CD4-positive, alpha-beta memory T cell (primary cell): ENCODE measurements around the gene BRIP1. TPM values are rescaled to one million over a fixed set of nuclear protein-coding genes. Genes with fewer than 3 reads are reported as not detected.
"Not testable (repeated sequence)": the region's sequence is repeated elsewhere in the genome, so short reads cannot be mapped to it uniquely, and the experiment has no call there.

Experiments used
- CTCF ChIA-PET: fragments of 350-600 bp; sonication (Branson Sonifier 250); formaldehyde crosslinking; loops from one replicate; lab custom pipeline; 2021; ENCODE audit warnings: inconsistent platforms; ENCODE audit not compliant: partially characterized antibody; lab: Charles Lee
- POLR2A ChIA-PET: fragments of 350-600 bp; sonication (Branson Sonifier 250); formaldehyde crosslinking; loops from one replicate; lab custom pipeline; 2021; ENCODE audit not compliant: partially characterized antibody; lab: Charles Lee
- DNase-seq, 5 donors: peaks; one replicate each; pipeline versions ENCODE4 v3.0.0 to v3.0.0-alpha.2; 2020 to 2022; ENCODE audit warnings: mixed read lengths in 1 of 5
- H3K27ac ChIP-seq: one replicate; pipeline ENCODE4 v1.7.0; 2013; ENCODE audit warnings: low read depth, low read length
- H3K27me3 ChIP-seq: 2 replicates; pipeline ENCODE4 v1.7.0; 2013; ENCODE audit warnings: mild to moderate bottlenecking, low read length, moderate library complexity; ENCODE audit not compliant: insufficient read depth
- H3K36me3 ChIP-seq: 2 replicates; pipeline ENCODE4 v1.7.0; 2013; ENCODE audit warnings: mild to moderate bottlenecking, low read length, moderate library complexity; ENCODE audit not compliant: insufficient read depth
- H3K4me1 ChIP-seq: 2 replicates; pipeline ENCODE4 v1.7.0; 2013; ENCODE audit warnings: mild to moderate bottlenecking, low read length, moderate library complexity; ENCODE audit not compliant: insufficient read depth
- H3K4me3 ChIP-seq, 2 donors: one replicate each; pipeline ENCODE4 v1.7.0; 2013; ENCODE audit warnings: low read length in 2 of 2, mild to moderate bottlenecking in 1 of 2
- H3K9me3 ChIP-seq, 2 donors: one replicate each; pipeline ENCODE4 v1.7.0; 2013; ENCODE audit warnings: low read length in 2 of 2, control low read depth in 1 of 2; ENCODE audit not compliant: control insufficient read depth in 1 of 2
- H3K27ac Mint-ChIP-seq, 7 donors: one replicate each; pipeline ENCODE4 v1.8.0; 2020 to 2021; ENCODE audit warnings: mixed read lengths in 7 of 7, mild to moderate bottlenecking in 6 of 7, inconsistent platforms in 3 of 7, moderate library complexity in 3 of 7
- H3K27me3 Mint-ChIP-seq, 2 donors: one replicate each; pipeline ENCODE4 v1.8.0; 2020 to 2021; ENCODE audit warnings: mixed read lengths in 2 of 2
- H3K36me3 Mint-ChIP-seq, 2 donors: one replicate each; pipeline ENCODE4 v1.8.0; 2020 to 2021; ENCODE audit warnings: mixed read lengths in 2 of 2, inconsistent platforms in 1 of 2, mild to moderate bottlenecking in 1 of 2
- H3K4me1 Mint-ChIP-seq, 4 donors: one replicate each; pipeline ENCODE4 v1.8.0; 2020 to 2021; ENCODE audit warnings: mixed read lengths in 4 of 4, mild to moderate bottlenecking in 1 of 4
- H3K4me3 Mint-ChIP-seq, 8 donors: one replicate each; pipeline ENCODE4 v1.8.0; 2020 to 2021; ENCODE audit warnings: mixed read lengths in 8 of 8, mild to moderate bottlenecking in 7 of 8, moderate library complexity in 6 of 8, inconsistent platforms in 3 of 8
- H3K9me3 Mint-ChIP-seq, 8 donors: one replicate each; pipeline ENCODE4 v1.8.0; 2020 to 2021; ENCODE audit warnings: mixed read lengths in 8 of 8, mild to moderate bottlenecking in 5 of 8, inconsistent platforms in 3 of 8, moderate library complexity in 1 of 8
- intact Hi-C: fragments of 100-400 bp; cut with micrococcal nuclease; formaldehyde crosslinking; loops from one replicate; pipeline ENCODE4 v1.15.1; 2023
- polyA plus RNA-seq, 2 donors: library from polyadenylated mRNA; unstranded; fragments of 300-500 nt; fragmentation: Illumina TruSeq; gene quantifications; one replicate each; pipeline ENCODE4 v1.2.3, GENCODE V29; 2021
- total RNA-seq, 2 experiments: library from RNA; stranded (reverse); gene quantifications; one replicate each; pipeline ENCODE4 v1.2.3, GENCODE V29; 2021

BRIP1 gene
- total and polyA plus RNA-seq, 4 experiments from 2014 or later = 0.31 to 1.7 (median 1.3) TPM

DNA sequence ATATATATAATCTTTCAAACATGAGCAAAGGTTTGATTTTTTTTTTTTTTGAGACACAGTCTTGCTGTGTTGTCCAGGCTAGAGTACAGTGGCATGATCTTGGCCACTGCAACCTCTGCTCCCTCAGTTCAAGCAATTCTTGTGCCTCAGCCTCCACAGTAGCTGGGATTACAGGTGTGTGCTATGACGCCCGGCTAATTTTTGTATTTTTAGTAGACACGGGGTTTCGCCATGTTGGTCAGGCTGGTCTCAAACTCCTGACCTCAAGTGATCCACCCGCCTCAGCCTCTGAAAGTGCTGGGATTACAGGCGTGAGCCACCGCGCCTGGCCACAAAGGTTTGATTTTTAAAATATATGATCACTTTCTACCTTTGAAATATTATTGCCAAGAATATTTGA is 135.5 kb downstream of the BRIP1 start:
- H3K27me3 Mint-ChIP-seq, H3K27me3 ChIP-seq, intact Hi-C loops, H3K4me3 ChIP-seq, H3K36me3 ChIP-seq, CTCF ChIA-PET, POLR2A ChIA-PET, H3K27ac Mint-ChIP-seq, H3K36me3 Mint-ChIP-seq, H3K9me3 ChIP-seq, H3K4me1 Mint-ChIP-seq, DNase-seq, H3K9me3 Mint-ChIP-seq, H3K27ac ChIP-seq, H3K4me1 ChIP-seq: not testable (repeated sequence)
- H3K4me3 Mint-ChIP-seq = peak overlapping the region in 1 of 8 donors; percentile 59

- Histone ChIP-seq H3K36me3 (no peaks in the 10 kb centered on the region), H3K27me3 (no peaks in the 10 kb centered on the region), H3K9me3 (no peaks in the 10 kb centered on the region), H3K4me3 (no peak overlapping the region), H3K4me1 (no peaks in the 10 kb centered on the region), H3K27ac (no peak overlapping the region)
- no peak overlapping the region for H3K4me3 Mint-ChIP-seq
- CTCF ChIA-PET = no interaction called here
- H3K36me3 Mint-ChIP-seq = peaks cover 0 to 1% of the 10 kb centered on the region in 2 donors
- no peak for DNase-seq
- no peaks in the 10 kb centered on the region for H3K9me3 Mint-ChIP-seq
- POLR2A ChIA-PET = no interaction called here
- no peak overlapping the region for H3K27ac Mint-ChIP-seq
- H3K4me1 Mint-ChIP-seq = peaks cover 0 to 6% (median 5%) of the 10 kb centered on the region in 4 donors
- H3K27me3 Mint-ChIP-seq = no peaks in the 10 kb centered on the region
- intact Hi-C loops = no loop called here
Observed at GRCh38 chr17:61726977-61727376, 136.4 kb downstream of the BRIP1 start.

DNA sequence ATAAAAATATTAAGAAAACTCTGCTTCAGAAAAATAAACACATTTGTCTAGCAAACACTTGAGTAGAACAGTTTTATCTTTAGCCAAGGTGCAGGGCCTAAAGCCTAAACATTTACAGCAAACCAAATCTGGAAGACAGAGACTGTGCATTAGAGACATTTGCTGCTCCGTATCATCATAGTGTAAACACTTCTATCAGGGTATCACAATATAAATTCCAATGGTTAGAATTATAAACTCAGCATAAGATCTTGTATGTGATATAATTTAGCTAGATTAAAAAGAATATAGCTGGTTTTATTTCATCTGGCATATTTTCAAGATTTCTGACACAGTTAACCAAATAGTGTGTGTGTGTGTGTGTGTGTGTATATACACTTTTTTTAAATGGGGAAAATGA is 138.6 kb downstream of the BRIP1 start:
- CTCF ChIA-PET = no interaction called here
- POLR2A ChIA-PET = interaction anchor here (0.6 kb wide), 1 partner anchor 13 kb away, joined by 4 read pairs; no protein-coding TSS in a partner anchor
- H3K4me1 ChIP-seq = no peaks in the 10 kb centered on the region
- no peaks in the 10 kb centered on the region for H3K9me3 ChIP-seq
- no peak overlapping the region for H3K27ac ChIP-seq
- no peak for DNase-seq
- intact Hi-C loops = no loop called here
- Mint-ChIP-seq H3K4me3 (no peak overlapping the region), H3K27ac (no peak overlapping the region), H3K9me3 (peaks cover 0 to 4% (median 2%) of the 10 kb centered on the region in 8 donors), H3K27me3 (no peaks in the 10 kb centered on the region), H3K4me1 (peaks cover 0 to 6% (median 5%) of the 10 kb centered on the region in 4 donors), H3K36me3 (peaks cover 1 to 3% of the 10 kb centered on the region in 2 donors)
- H3K4me3 ChIP-seq = no peak overlapping the region
- H3K36me3 ChIP-seq = no peaks in the 10 kb centered on the region
- H3K27me3 ChIP-seq = no peaks in the 10 kb centered on the region

DNA sequence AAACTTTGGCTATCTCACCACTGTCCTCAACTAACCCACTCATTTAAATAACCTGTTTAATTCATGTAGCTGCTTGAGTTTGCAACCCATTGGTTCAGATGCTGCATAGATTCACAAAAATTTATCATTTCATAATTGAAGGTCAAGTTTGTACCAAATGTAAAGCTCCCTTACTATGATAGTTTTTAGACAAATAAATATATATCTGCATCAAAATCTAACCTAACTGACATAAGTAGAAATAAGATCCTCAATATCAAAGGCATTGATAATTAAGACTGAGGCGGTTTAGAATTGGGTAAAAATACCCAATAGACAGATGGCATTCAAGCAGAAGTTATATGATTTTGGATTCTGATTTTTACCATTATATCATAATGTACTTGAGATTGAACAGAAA is 139.4 kb downstream of the BRIP1 start:
- Histone ChIP-seq H3K27ac (no peak overlapping the region), H3K9me3 (no peaks in the 10 kb centered on the region), H3K36me3 (no peaks in the 10 kb centered on the region), H3K4me1 (no peaks in the 10 kb centered on the region), H3K27me3 (no peaks in the 10 kb centered on the region), H3K4me3 (no peak overlapping the region)
- intact Hi-C loops = no loop called here
- no peaks in the 10 kb centered on the region for H3K27me3 Mint-ChIP-seq
- DNase-seq = no peak
- H3K27ac Mint-ChIP-seq = no peak overlapping the region
- H3K36me3 Mint-ChIP-seq = peaks cover 1 to 3% of the 10 kb centered on the region in 2 donors
- no peak overlapping the region for H3K4me3 Mint-ChIP-seq
- peaks cover 0 to 6% (median 5%) of the 10 kb centered on the region in 4 donors for H3K4me1 Mint-ChIP-seq
- H3K9me3 Mint-ChIP-seq = peaks cover 0 to 7% (median 4%) of the 10 kb centered on the region in 8 donors
- POLR2A ChIA-PET = interaction anchor here (0.6 kb wide), 1 partner anchor 12 kb away, joined by 4 read pairs; no protein-coding TSS in a partner anchor
- CTCF ChIA-PET = no interaction called here

DNA sequence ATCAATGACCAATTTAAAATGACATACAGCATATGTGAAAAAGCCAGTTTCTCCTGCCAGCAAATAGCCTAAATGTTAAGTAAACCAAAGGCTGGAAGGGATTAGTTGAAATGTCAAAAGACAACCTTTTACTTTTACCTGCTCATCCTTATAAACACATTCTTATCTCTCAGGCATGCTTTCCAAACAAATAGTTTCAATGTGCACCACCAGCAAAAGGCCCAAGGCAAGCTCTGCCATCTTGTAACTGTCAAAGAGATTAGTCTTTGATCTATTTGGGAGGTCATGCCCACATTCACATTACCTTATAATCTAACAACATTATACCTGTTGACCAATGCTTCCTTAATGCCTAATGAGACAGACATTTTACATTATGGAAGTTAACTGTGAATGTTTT is 140.1 kb downstream of the BRIP1 start:
- H3K9me3 Mint-ChIP-seq = peaks cover 0 to 14% (median 10%) of the 10 kb centered on the region in 8 donors
- intact Hi-C loops = no loop called here

DNA sequence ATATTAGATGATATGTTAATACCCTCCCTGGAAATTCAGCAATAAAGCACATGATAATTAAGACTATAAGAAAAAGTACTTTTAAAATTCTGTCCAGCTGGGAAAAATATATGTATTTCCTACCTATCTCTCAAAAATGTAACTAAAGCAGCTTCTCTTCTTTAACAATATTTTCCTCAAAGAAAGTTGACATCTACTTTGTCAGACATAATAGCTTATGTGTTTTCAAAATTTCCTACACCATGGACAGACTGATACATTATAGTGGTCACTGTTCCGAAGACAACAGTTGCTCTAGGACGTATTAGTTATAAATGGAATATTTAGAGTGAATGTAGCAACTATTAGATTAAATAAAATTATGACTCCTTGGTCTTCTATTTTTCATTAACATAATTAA is 140.9 kb downstream of the BRIP1 start:
- Histone ChIP-seq H3K27me3 (no peaks in the 10 kb centered on the region), H3K4me3 (no peak overlapping the region), H3K9me3 (no peaks in the 10 kb centered on the region), H3K27ac (no peak overlapping the region), H3K36me3 (no peaks in the 10 kb centered on the region), H3K4me1 (no peaks in the 10 kb centered on the region)
- no peak overlapping the region for H3K27ac Mint-ChIP-seq
- DNase-seq = no peak
- POLR2A ChIA-PET = no interaction called here
- no peak overlapping the region for H3K4me3 Mint-ChIP-seq
- CTCF ChIA-PET = no interaction called here
- H3K27me3 Mint-ChIP-seq = no peaks in the 10 kb centered on the region
- intact Hi-C loops = no loop called here
- H3K4me1 Mint-ChIP-seq = no peaks in the 10 kb centered on the region
- peaks cover 7 to 13% of the 10 kb centered on the region in 2 donors for H3K36me3 Mint-ChIP-seq
- H3K9me3 Mint-ChIP-seq = peaks cover 0 to 21% (median 18%) of the 10 kb centered on the region in 8 donors

More for the DNA sequence above, 140.1 kb downstream of the BRIP1 start:
- no peak overlapping the region for H3K27ac ChIP-seq
- no peaks in the 10 kb centered on the region for H3K9me3 ChIP-seq
- Mint-ChIP-seq H3K4me3 (no peak overlapping the region), H3K36me3 (peaks cover 6 to 9% of the 10 kb centered on the region in 2 donors), H3K27me3 (no peaks in the 10 kb centered on the region), H3K27ac (no peak overlapping the region), H3K4me1 (peaks cover 0 to under 1% (median under 1%) of the 10 kb centered on the region in 4 donors)
- POLR2A ChIA-PET = no interaction called here
- no peak for DNase-seq
- no peaks in the 10 kb centered on the region for H3K27me3 ChIP-seq
- no peaks in the 10 kb centered on the region for H3K4me1 ChIP-seq
- no peaks in the 10 kb centered on the region for H3K36me3 ChIP-seq
- H3K4me3 ChIP-seq = no peak overlapping the region
- CTCF ChIA-PET = no interaction called here

- no peak overlapping the region for H3K27ac ChIP-seq
- no peaks in the 10 kb centered on the region for H3K36me3 ChIP-seq
- Mint-ChIP-seq H3K36me3 (peaks cover 12 to 26% of the 10 kb centered on the region in 2 donors), H3K27ac (no peak overlapping the region), H3K9me3 (peaks cover 0 to 33% (median 27%) of the 10 kb centered on the region in 8 donors), H3K4me1 (no peaks in the 10 kb centered on the region), H3K27me3 (no peaks in the 10 kb centered on the region), H3K4me3 (no peak overlapping the region)
- DNase-seq = no peak
- CTCF ChIA-PET = interaction anchor here (0.6 kb wide), 1 partner anchor 70 kb away, joined by 3 read pairs; no protein-coding TSS in a partner anchor
- H3K27me3 ChIP-seq = no peaks in the 10 kb centered on the region
- no peaks in the 10 kb centered on the region for H3K4me1 ChIP-seq
- H3K9me3 ChIP-seq = no peaks in the 10 kb centered on the region
- no peak overlapping the region for H3K4me3 ChIP-seq
- intact Hi-C loops = no loop called here
- POLR2A ChIA-PET = no interaction called here
Observed at GRCh38 chr17:61720016-61720795, 143.1 kb downstream of the BRIP1 start.
